ENCODE data around the gene SMC3. TPM values are rescaled to one million over a fixed set of nuclear protein-coding genes. Genes with fewer than 3 reads are reported as not detected.

SMC3 gene
- total RNA-seq, 1 donor from 2014 or later, result 29.8 TPM

DNA sequence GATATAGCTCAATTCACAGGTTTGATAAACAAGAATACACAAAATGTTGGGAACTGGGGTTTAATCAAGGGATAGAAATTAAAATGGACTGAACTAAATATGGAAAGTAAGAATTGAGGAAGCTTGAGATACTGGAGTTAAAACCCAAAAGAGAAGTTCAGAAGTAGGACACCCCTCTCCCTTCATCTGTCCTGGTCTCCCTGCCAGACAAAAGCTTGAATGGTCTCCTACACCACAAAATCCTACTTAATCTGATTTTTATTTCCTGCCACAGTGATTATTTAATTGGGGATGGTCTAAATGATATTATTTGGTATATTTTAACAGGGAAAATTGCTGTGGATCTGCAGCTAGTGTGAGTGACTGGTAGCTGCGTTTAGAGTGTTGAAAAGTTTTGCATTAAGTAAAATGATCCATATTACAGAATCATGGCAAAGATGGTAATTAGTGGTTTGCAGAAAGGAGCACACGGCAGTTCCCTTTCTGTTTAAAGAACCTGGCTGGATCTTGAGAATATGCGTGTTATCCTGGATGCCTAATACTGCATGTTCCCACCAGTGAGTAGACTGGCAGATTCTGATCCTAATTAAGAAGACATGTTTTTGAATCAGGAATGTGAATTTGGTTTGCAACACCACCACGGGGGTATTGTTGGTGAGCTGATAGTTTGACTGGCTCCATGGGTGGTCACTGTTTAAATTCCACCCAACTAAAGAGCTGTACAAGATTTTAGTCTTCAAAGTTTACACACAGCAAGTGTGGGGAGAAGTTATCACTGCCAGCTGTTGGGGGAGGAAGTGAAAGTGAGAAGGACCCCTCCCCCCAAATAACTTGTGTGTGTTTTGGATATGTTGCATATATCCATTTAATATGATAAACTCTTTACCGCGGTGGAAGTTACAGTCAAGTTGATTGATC lies 82.1 kb downstream of the SMC3 start:
- intact Hi-C loops (cut with DNase I), result no loop called here
- Histone ChIP-seq H3K4me3 (no peak overlapping the region), H3K9me3 (no peaks in the 10 kb centered on the region), H3K36me3 (no peaks in the 10 kb centered on the region), H3K4me1 (no peaks in the 10 kb centered on the region), H3K27me3 (peaks cover 74% of the 10 kb centered on the region), H3K27ac (no peak overlapping the region)
- TF ChIP-seq, protein P1, sequence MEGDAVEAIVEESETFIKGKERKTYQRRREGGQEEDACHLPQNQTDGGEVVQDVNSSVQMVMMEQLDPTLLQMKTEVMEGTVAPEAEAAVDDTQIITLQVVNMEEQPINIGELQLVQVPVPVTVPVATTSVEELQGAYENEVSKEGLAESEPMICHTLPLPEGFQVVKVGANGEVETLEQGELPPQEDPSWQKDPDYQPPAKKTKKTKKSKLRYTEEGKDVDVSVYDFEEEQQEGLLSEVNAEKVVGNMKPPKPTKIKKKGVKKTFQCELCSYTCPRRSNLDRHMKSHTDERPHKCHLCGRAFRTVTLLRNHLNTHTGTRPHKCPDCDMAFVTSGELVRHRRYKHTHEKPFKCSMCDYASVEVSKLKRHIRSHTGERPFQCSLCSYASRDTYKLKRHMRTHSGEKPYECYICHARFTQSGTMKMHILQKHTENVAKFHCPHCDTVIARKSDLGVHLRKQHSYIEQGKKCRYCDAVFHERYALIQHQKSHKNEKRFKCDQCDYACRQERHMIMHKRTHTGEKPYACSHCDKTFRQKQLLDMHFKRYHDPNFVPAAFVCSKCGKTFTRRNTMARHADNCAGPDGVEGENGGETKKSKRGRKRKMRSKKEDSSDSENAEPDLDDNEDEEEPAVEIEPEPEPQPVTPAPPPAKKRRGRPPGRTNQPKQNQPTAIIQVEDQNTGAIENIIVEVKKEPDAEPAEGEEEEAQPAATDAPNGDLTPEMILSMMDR (IDR thresholded peaks at IDR 0.05), result no peak
- DNase-seq, result no peak
- ATAC-seq, result no peak

DNA sequence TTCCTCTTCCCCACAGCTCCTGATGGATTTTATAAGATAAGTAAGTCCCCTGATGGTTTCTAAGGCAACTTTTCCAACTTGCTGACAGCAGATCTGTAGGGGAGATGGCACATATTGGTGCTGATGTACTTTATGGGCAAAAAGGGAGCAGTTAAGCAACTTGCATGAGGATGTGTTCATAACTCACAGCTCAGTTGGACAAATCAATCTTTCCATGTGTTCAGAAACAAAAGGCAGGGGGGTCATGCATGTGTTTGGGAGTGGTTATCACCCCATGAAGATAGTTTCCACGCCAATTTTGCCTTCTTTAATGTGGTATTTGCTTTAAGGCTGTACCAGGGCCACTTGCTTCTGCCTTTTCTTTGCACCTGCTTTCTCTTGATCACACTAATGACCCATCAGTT lies 82.8 kb downstream of the SMC3 start:
- Histone ChIP-seq H3K4me1 (no peaks in the 10 kb centered on the region), H3K9me3 (no peaks in the 10 kb centered on the region), H3K27ac (no peak overlapping the region), H3K27me3 (peaks cover 72% of the 10 kb centered on the region), H3K36me3 (no peaks in the 10 kb centered on the region), H3K4me3 (no peak overlapping the region)
- TF ChIP-seq, protein P1 (IDR thresholded peaks at IDR 0.05), result no peak
- ATAC-seq, result no peak
- no peak for DNase-seq
- intact Hi-C loops (cut with DNase I), result no loop called here

DNA sequence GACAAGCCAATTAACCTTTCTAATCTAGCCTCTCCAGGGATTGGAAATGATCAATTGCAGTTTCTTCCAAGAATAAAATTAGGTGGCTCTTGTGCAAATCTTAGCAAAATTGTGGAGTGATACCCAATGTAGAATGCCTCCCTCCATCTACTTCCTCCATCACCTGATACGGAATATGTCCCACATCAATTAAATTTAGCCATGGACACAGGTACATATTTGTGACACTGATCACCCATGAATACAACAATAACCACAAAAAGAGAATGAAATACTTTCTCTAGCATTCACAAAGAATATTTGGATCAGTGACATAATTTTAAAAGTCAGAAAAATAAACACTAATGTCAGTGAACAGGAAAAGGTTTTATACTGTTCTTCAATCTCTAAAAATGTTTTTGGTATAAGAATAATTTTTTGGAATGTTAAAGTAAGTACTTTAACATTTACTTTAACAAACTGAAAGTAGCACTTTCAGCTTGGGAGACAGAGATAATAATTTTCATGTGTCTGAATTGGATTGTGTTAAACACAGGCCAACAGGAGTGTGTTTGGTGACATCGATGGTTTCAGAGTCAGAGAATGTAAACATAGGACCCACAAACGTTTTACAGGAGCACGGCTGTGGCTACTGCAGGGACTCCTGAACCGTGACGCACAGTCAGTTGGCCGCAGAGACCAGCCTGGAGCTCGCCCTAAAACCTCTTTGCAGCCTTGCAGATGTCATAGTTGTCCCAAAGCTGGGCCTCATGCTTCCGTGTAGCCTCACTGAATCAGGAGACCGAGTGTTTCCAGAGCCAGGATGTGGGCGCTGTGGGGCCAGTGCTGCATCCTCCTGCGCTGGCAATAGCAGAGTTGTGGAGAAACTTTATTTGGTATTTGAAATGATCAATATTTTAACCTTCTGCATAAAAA lies 83.8 kb downstream of the SMC3 start:
- H3K4me3 ChIP-seq, result no peak overlapping the region
- no peak for DNase-seq

DNA sequence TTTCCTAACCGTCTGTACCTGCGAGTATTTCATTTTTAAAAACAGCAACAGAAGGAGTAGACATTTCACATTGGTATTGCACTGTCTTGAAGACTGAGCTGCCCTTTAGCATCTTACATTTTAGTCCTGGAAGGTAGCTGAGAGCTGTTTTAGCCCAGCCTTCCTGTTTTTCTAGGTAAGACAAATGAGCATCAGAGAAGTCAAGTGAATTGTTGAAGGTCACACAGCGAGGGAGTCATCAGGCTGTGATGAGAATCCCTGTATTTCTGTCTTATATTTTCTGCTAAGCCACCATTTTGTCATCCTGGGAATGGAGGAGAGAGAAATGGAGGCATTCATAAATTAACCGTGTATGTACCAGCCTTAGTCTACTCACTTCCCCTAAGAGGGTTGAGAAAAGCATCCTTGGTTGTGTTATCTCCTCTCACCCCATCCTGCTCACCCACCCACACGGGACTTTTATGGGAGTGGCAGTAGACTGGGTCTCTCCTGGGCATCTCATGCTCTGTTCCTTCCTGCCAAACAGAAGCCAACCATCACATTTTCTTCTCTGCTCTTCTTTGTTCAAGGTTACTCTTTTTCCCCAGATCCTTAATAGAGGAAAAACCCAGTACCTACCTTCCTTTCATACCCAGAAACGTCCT lies 85.1 kb downstream of the SMC3 start:
- Histone ChIP-seq H3K4me3 (no peak overlapping the region), H3K9me3 (no peaks in the 10 kb centered on the region), H3K27ac (no peak overlapping the region), H3K27me3 (peaks cover 49% of the 10 kb centered on the region), H3K4me1 (no peaks in the 10 kb centered on the region), H3K36me3 (no peaks in the 10 kb centered on the region)
- ATAC-seq, result no peak
- DNase-seq, result no peak
- intact Hi-C loops (cut with DNase I), result no loop called here
- TF ChIP-seq, protein P1 (IDR thresholded peaks at IDR 0.05), result no peak

More for the DNA sequence above, 83.8 kb downstream of the SMC3 start:
- ATAC-seq, result no peak
- H3K27me3 ChIP-seq, result peaks cover 62% of the 10 kb centered on the region
- no peaks in the 10 kb centered on the region for H3K9me3 ChIP-seq
- intact Hi-C loops (cut with DNase I), result no loop called here
- TF ChIP-seq, protein P1 (IDR thresholded peaks at IDR 0.05), result no peak
- no peaks in the 10 kb centered on the region for H3K36me3 ChIP-seq
- H3K4me1 ChIP-seq, result no peaks in the 10 kb centered on the region
- H3K27ac ChIP-seq, result no peak overlapping the region

Other genes with a start within 250 kb of the SMC3 start
- gene DUSP5, start 69.8 kb upstream of the SMC3 start, total RNA-seq, result 24.0 TPM
- 0.41 TPM for gene RBM20, start 76.6 kb downstream of the SMC3 start, total RNA-seq

All from upper lobe of right lung (tissue), 1 donor.